ENCODE data around the gene SLC19A1. TPM values are rescaled to one million over a fixed set of nuclear protein-coding genes. Genes with fewer than 3 reads are reported as not detected.

The SLC19A1 gene
- total RNA-seq, 1 donor from 2014 or later = 21.7 TPM

GRCh38 chr21:45588871-45589491, 46.7 kb upstream of the SLC19A1 start:
- no peak for TF ChIP-seq CTCF (IDR thresholded peaks at IDR 0.05; ENCODE audit: insufficient read depth, low read length, poor library complexity, severe bottlenecking)
- no peak for DNase-seq (ENCODE audit: low read depth)
- Histone ChIP-seq H3K27me3 (ENCODE audit: control insufficient read depth, insufficient read depth, low read length) (peaks cover 22% of the 10 kb centered on the region), H3K36me3 (ENCODE audit: control insufficient read depth, insufficient read depth, low read length) (no peaks in the 10 kb centered on the region), H3K4me3 (ENCODE audit: low read depth, low read length) (no peak overlapping the region)

GRCh38 chr21:45588086-45588825, 46.0 kb upstream of the SLC19A1 start:
- no peak for TF ChIP-seq CTCF (IDR thresholded peaks at IDR 0.05; ENCODE audit: insufficient read depth, low read length, poor library complexity, severe bottlenecking)
- Histone ChIP-seq H3K36me3 (ENCODE audit: control insufficient read depth, insufficient read depth, low read length) (no peaks in the 10 kb centered on the region), H3K27me3 (ENCODE audit: control insufficient read depth, insufficient read depth, low read length) (peaks cover 25% of the 10 kb centered on the region), H3K4me3 (ENCODE audit: low read depth, low read length) (no peak overlapping the region)
- no peak for DNase-seq (ENCODE audit: low read depth)

GRCh38 chr21:45586289-45586858, 44.1 kb upstream of the SLC19A1 start:
- no peak for DNase-seq (ENCODE audit: low read depth)
- H3K4me3 ChIP-seq (ENCODE audit: low read depth, low read length) = no peak overlapping the region
- H3K36me3 ChIP-seq (ENCODE audit: control insufficient read depth, insufficient read depth, low read length) = no peaks in the 10 kb centered on the region
- H3K27me3 ChIP-seq (ENCODE audit: control insufficient read depth, insufficient read depth, low read length) = peaks cover 18% of the 10 kb centered on the region
- no peak for TF ChIP-seq CTCF (IDR thresholded peaks at IDR 0.05; ENCODE audit: insufficient read depth, low read length, poor library complexity, severe bottlenecking)

- Histone ChIP-seq H3K36me3 (ENCODE audit: control insufficient read depth, insufficient read depth, low read length) (no peaks in the 10 kb centered on the region), H3K4me3 (ENCODE audit: low read depth, low read length) (no peak overlapping the region), H3K27me3 (ENCODE audit: control insufficient read depth, insufficient read depth, low read length) (peaks cover 8% of the 10 kb centered on the region)
- DNase-seq (ENCODE audit: low read depth) = no peak
- no peak for TF ChIP-seq CTCF (IDR thresholded peaks at IDR 0.05; ENCODE audit: insufficient read depth, low read length, poor library complexity, severe bottlenecking)
These were observed 42.5 kb upstream of the SLC19A1 start for GRCh38 chr21:45584786-45585185.

- DNase-seq (ENCODE audit: low read depth) = no peak
- H3K4me3 ChIP-seq (ENCODE audit: low read depth, low read length) = no peak overlapping the region
These were observed 41.7 kb upstream of the SLC19A1 start for GRCh38 chr21:45583831-45584509.

More at GRCh38 chr21:45583831-45584509, 41.7 kb upstream of the SLC19A1 start:
- no peaks in the 10 kb centered on the region for H3K36me3 ChIP-seq (ENCODE audit: control insufficient read depth, insufficient read depth, low read length)
- peaks cover 5% of the 10 kb centered on the region for H3K27me3 ChIP-seq (ENCODE audit: control insufficient read depth, insufficient read depth, low read length)
- no peak for TF ChIP-seq CTCF (IDR thresholded peaks at IDR 0.05; ENCODE audit: insufficient read depth, low read length, poor library complexity, severe bottlenecking)

Data from kidney epithelial cell (primary cell).